GM18858 (cell line): ENCODE measurements around the gene ZNF738.

Source experiments
- ATAC-seq: cut with Tn5 transposase; IDR thresholded peaks from one replicate; pipeline ENCODE4 v1.9.1; 2021; ENCODE audit not compliant: unreplicated experiment

ZNF738 gene

GRCh38 chr19:21422244-21422643, 63.4 kb downstream of the ZNF738 start:
- ATAC-seq: no peak

GRCh38 chr19:21423057-21424041, 64.5 kb downstream of the ZNF738 start:
- no peak for ATAC-seq
